Kidney (tissue), 14 donors: ENCODE data around the gene TAF3. TPM values are rescaled to one million over a fixed set of nuclear protein-coding genes. Genes with fewer than 3 reads are reported as not detected.

Experiments
- DNase-seq, 5 donors: peaks; one replicate each; pipeline ENCODE4 v3.0.0-alpha.2; 2013 to 2020
- FAIRE-seq: peaks from 2 replicates; lab custom pipeline; 2012; peaks lifted over from hg19 to GRCh38; lab: Jason Lieb, UNC
- H3K27ac ChIP-seq, 2 donors: one replicate each; pipeline ENCODE4 v1.7.0; 2013; ENCODE audit warnings: low read depth in 2 of 2, low read length in 2 of 2, inconsistent platforms in 1 of 2
- H3K27me3 ChIP-seq: one replicate; pipeline ENCODE4 v1.7.1; 2013; ENCODE audit warnings: low read length, inconsistent platforms; ENCODE audit not compliant: control insufficient read depth, insufficient read depth
- H3K36me3 ChIP-seq, 3 donors: one replicate each; pipeline versions ENCODE4 v1.7.0 to v1.7.1; 2013; ENCODE audit warnings: low read length in 3 of 3, control low read depth in 1 of 3, inconsistent platforms in 1 of 3; ENCODE audit not compliant: insufficient read depth in 3 of 3, control insufficient read depth in 2 of 3
- H3K4me1 ChIP-seq, 3 donors: one replicate each; pipeline versions ENCODE4 v1.7.0 to v1.7.1; 2013; ENCODE audit warnings: low read length in 3 of 3, inconsistent platforms in 1 of 3, low read depth in 1 of 3; ENCODE audit not compliant: control insufficient read depth in 2 of 3, insufficient read depth in 2 of 3
- H3K4me3 ChIP-seq, 3 donors: one replicate each; pipeline versions ENCODE4 v1.7.0 to v1.8.1; 2013; ENCODE audit warnings: low read length in 3 of 3, control low read depth in 1 of 3, inconsistent platforms in 1 of 3
- H3K9ac ChIP-seq, 3 donors: one replicate each; pipeline versions ENCODE4 v1.7.0 to v1.7.1; 2013; ENCODE audit warnings: low read length in 3 of 3, control low read depth in 1 of 3, inconsistent platforms in 1 of 3
- H3K9me3 ChIP-seq, 3 donors: one replicate each; pipeline versions ENCODE4 v1.7.0 to v1.7.1; 2013; ENCODE audit warnings: low read length in 3 of 3, control low read depth in 1 of 3, inconsistent platforms in 1 of 3; ENCODE audit not compliant: control insufficient read depth in 2 of 3, insufficient read depth in 1 of 3
- intact Hi-C: fragments of 100-400 bp; cut with DNase I; formaldehyde crosslinking; loops from one replicate; pipeline ENCODE4 v1.11.1; 2022
- polyA plus RNA-seq: library from polyadenylated mRNA; stranded (reverse); fragments of 350-450 nt; fragmentation: Illumina TruSeq; extraction: RNeasy Lipid Tissue Mini Kit (QIAGEN cat#74804); gene quantifications from one replicate; pipeline ENCODE4 v1.2.3, GENCODE V29; 2014; ENCODE audit warnings: low read depth, low replicate concordance; ENCODE audit not compliant: insufficient read depth
- total RNA-seq: library from RNA; stranded (reverse); fragmentation: NEBNext Ultra II Directional; extraction: Animal tissue kit (Norgen Biotek cat#: 25700); gene quantifications from one replicate; pipeline ENCODE4 v1.2.1, GENCODE V29; 2021
- TF ChIP-seq, protein P1 (sequence below): IDR thresholded peaks from 3 replicates; pipeline ENCODE4 v1.5.1; 2012; ENCODE audit warnings: mild to moderate bottlenecking, moderate library complexity, borderline replicate concordance; ENCODE audit not compliant: insufficient read depth; ENCODE audit errors: extremely low read depth
- donor health status: control.
- donor health status: control.
- donor health status: control.
- donor health status: control.
- donor health status: control.
- donor health status: DM: yes; HTN: yes; CAD: no.
- donor health status: Normal renal cell carcinoma (clear cell type).

Gene TAF3
- total and polyA plus RNA-seq, 2 donors from 2014 or later, result 4.0 to 8.7 TPM

DNA sequence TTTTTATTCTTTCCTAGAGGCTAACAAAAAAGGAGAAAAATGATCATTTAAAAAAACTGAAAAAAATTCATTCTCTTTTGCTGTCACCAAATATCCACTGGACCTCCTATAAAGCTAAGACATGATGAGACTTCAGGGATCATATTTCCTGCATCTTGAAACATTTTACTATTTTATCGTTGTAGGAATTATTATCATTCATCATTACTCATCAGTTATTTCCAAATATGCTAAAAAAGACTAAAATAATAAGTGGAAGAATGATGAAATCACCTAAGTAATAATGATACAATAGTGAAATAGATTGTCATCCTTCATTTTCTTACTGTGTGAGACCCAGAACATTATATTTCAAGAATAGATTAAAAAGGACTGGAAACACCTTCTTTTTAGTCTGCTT lies 28.3 kb downstream of the TAF3 start:
- intact Hi-C loops, result no loop called here
- DNase-seq (no peak), FAIRE-seq (no peak)
- Histone ChIP-seq H3K4me1 (no peaks in the 10 kb centered on the region), H3K9ac (no peak overlapping the region), H3K9me3 (no peaks in the 10 kb centered on the region), H3K27ac (no peak overlapping the region), H3K27me3 (no peaks in the 10 kb centered on the region), H3K36me3 (no peaks in the 10 kb centered on the region), H3K4me3 (no peak overlapping the region)
- TF ChIP-seq, protein P1, sequence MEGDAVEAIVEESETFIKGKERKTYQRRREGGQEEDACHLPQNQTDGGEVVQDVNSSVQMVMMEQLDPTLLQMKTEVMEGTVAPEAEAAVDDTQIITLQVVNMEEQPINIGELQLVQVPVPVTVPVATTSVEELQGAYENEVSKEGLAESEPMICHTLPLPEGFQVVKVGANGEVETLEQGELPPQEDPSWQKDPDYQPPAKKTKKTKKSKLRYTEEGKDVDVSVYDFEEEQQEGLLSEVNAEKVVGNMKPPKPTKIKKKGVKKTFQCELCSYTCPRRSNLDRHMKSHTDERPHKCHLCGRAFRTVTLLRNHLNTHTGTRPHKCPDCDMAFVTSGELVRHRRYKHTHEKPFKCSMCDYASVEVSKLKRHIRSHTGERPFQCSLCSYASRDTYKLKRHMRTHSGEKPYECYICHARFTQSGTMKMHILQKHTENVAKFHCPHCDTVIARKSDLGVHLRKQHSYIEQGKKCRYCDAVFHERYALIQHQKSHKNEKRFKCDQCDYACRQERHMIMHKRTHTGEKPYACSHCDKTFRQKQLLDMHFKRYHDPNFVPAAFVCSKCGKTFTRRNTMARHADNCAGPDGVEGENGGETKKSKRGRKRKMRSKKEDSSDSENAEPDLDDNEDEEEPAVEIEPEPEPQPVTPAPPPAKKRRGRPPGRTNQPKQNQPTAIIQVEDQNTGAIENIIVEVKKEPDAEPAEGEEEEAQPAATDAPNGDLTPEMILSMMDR, result no peak

DNA sequence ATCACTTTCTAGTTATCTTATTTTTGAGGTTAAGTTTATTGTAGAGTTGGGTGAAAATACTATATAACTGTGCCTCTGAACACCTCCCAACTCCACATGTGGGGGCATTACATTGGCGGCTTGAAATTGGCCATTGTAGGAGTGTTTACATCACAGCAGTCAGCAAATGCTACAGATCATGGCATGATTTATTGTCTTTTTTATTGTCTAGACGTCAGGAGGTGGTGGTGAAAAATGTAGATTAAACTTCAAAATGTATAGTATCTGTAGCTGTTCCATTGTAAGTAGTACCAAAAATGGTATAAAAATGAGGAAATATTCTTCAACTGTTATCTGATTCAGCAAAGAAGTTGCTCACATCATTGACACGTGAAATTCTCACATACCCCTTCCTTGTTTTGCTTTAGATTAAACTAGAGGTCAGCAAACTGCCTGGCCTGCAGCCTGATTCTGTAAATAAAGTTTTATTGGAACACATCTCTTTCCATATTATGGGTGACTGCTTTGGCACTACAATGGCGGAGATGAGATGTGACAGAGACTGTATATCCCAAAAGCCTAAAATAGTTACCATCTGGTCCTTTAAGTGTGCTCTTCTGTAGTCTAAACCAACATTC lies 35.0 kb downstream of the TAF3 start:
- Histone ChIP-seq H3K9me3 (no peaks in the 10 kb centered on the region), H3K9ac (no peak overlapping the region), H3K27me3 (no peaks in the 10 kb centered on the region), H3K4me3 (no peak overlapping the region), H3K4me1 (peaks cover 0 to 13% (median 2%) of the 10 kb centered on the region in 3 donors), H3K36me3 (no peaks in the 10 kb centered on the region), H3K27ac (no peak overlapping the region)
- DNase-seq (no peak), FAIRE-seq (no peak)
- intact Hi-C loops, result no loop called here
- TF ChIP-seq, protein P1, result no peak

DNA sequence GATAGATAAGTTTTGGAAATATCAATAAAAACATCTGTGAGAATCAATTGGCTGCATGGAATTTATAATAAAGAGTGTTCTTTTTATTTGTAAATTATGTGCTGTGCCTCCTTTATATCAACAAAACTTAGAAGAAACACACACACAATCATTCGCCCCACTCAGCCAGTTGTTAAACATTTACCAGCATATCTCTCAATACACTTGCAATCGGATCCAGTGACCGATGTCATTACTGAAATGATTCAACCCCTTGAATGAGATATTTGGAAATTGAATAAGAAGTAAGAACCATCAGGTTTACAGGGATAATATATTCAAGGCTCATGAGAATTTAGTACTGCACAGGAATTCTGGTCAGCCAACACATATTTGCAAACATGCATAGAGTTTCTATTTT lies 35.6 kb downstream of the TAF3 start:
- H3K27ac ChIP-seq, result no peak overlapping the region
- H3K9me3 ChIP-seq, result no peaks in the 10 kb centered on the region
- no peak overlapping the region for H3K9ac ChIP-seq
- H3K4me3 ChIP-seq, result no peak overlapping the region
- H3K27me3 ChIP-seq, result no peaks in the 10 kb centered on the region
- FAIRE-seq (no peak), DNase-seq (no peak)
- intact Hi-C loops, result no loop called here
- TF ChIP-seq, protein P1, result no peak
- no peaks in the 10 kb centered on the region for H3K36me3 ChIP-seq
- H3K4me1 ChIP-seq, result peaks cover 0 to 13% (median 2%) of the 10 kb centered on the region in 3 donors

DNA sequence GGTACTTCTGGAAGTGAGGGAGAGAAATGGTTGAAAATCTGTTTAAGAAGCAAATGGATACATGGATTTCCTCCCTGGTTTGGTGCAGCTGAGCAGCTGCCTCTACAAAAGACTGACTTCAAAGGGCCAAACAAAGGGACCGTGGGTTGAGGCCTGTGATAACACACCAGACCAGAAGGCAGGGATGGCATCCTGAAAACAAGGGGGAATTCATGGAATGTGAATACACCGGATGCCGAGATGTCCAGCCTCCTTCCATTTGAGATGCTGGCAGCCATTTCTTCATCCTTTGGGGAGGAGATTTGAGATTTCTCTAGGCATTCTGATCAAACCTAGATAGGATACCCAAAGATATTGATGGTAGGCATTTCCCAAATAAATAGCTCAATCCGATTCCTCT lies 36.9 kb downstream of the TAF3 start:
- H3K4me1 ChIP-seq, result peaks cover 0 to 13% (median 2%) of the 10 kb centered on the region in 3 donors
- TF ChIP-seq, protein P1, result no peak
- no peaks in the 10 kb centered on the region for H3K27me3 ChIP-seq
- FAIRE-seq (no peak), DNase-seq (no peak)
- H3K36me3 ChIP-seq, result no peaks in the 10 kb centered on the region
- intact Hi-C loops, result no loop called here
- no peak overlapping the region for H3K4me3 ChIP-seq
- no peaks in the 10 kb centered on the region for H3K9me3 ChIP-seq
- no peak overlapping the region for H3K9ac ChIP-seq
- H3K27ac ChIP-seq, result peak overlapping the region in 1 of 2 donors; percentile 24
